A673 (cell line): ENCODE measurements around the gene PCDHGA5.

Experiments
- CTCF ChIP-seq: fragments of 300-800, 200-600 bp; sonication (generic); conservative IDR thresholded peaks from 2 replicates; pipeline ENCODE4 v1.5.1; 2017; ENCODE audit warnings: low read depth, mild to moderate bottlenecking, antibody characterized with exemption, low read length, moderate library complexity, mixed read lengths
- EZH2 ChIP-seq: fragments of 200-600 bp; sonication (generic); IDR thresholded peaks from 2 replicates; pipeline ENCODE4 v1.6.1; 2017; ENCODE audit warnings: borderline replicate concordance, low read depth, mild to moderate bottlenecking, mixed read lengths, antibody characterized with exemption, low read length; ENCODE audit not compliant: poor library complexity, severe bottlenecking

GRCh38 chr5:141411575-141411974 is 47.6 kb downstream of the PCDHGA5 start:
- TF ChIP-seq CTCF: no peak
- no peak for TF ChIP-seq EZH2
